ENCODE data around the gene MCU.
A peak's percentile ranks its signal among the peaks of the same experiment; 100 is the strongest.
"Not testable (repeated sequence)": the region's sequence is repeated elsewhere in the genome, so short reads cannot be mapped to it uniquely, and the experiment has no call there.

MCU gene

GRCh38 chr10:72694476-72695369 is 2.8 kb downstream of the MCU start:
- Histone ChIP-seq H3K4me3 (ENCODE audit: low read length in 2 of 2) (peak overlapping the region in 1 of 2 donors; percentile 40), H3K36me3 (ENCODE audit: control insufficient read depth in 2 of 2, insufficient read depth in 2 of 2, low read length in 2 of 2) (no peaks in the 10 kb centered on the region), H3K9ac (ENCODE audit: low read depth in 1 of 2, low read length in 2 of 2) (peak overlapping the region in 1 of 2 donors; percentile 3), H3K27me3 (ENCODE audit: control insufficient read depth in 2 of 2, insufficient read depth in 2 of 2, low read length in 2 of 2) (no peaks in the 10 kb centered on the region), H3K27ac (ENCODE audit: low read depth in 2 of 2, low read length in 2 of 2) (no peak overlapping the region), H3K9me3 (ENCODE audit: control insufficient read depth in 2 of 2, low read length in 2 of 2) (no peaks in the 10 kb centered on the region), H3K4me1 (ENCODE audit: control insufficient read depth in 2 of 2, insufficient read depth in 2 of 2, low read length in 2 of 2) (peaks cover 16 to 27% of the 10 kb centered on the region in 2 donors)

DNA sequence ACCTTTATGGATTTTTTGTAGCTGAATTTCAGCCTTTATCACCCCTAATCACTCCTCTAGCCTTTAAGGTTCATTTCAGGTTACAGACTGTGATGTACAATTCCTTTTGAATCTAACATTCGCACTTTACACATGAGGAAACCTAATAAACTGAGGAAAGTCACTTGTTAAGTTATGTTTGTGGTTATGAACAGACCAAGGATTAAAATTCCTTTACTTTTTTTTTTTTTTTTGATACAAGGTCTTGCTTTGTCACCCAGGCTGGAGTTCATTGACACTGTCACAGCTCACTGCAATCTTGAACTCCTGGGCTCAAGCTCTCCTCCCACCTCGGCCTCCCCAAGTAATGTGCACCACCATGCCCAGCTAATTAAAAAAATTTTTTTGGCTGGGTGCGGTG is 3.6 kb downstream of the MCU start:
- H3K9me3 ChIP-seq (ENCODE audit: control insufficient read depth in 2 of 2, low read length in 2 of 2): no peaks in the 10 kb centered on the region
- H3K27ac ChIP-seq (ENCODE audit: low read depth in 2 of 2, low read length in 2 of 2): no peak overlapping the region
- no peaks in the 10 kb centered on the region for H3K27me3 ChIP-seq (ENCODE audit: control insufficient read depth in 2 of 2, insufficient read depth in 2 of 2, low read length in 2 of 2)
- peak overlapping the region in 1 of 2 donors; percentile 3 for H3K9ac ChIP-seq (ENCODE audit: low read depth in 1 of 2, low read length in 2 of 2)
- H3K4me3 ChIP-seq (ENCODE audit: low read length in 2 of 2): no peak overlapping the region
- no peaks in the 10 kb centered on the region for H3K36me3 ChIP-seq (ENCODE audit: control insufficient read depth in 2 of 2, insufficient read depth in 2 of 2, low read length in 2 of 2)
- peaks cover 16 to 27% of the 10 kb centered on the region in 2 donors for H3K4me1 ChIP-seq (ENCODE audit: control insufficient read depth in 2 of 2, insufficient read depth in 2 of 2, low read length in 2 of 2)

GRCh38 chr10:72697716-72698115 is 5.8 kb downstream of the MCU start:
- Histone ChIP-seq H3K4me1 (ENCODE audit: control insufficient read depth in 2 of 2, insufficient read depth in 2 of 2, low read length in 2 of 2) (peaks cover 16 to 27% of the 10 kb centered on the region in 2 donors), H3K9me3 (ENCODE audit: control insufficient read depth in 2 of 2, low read length in 2 of 2) (no peaks in the 10 kb centered on the region), H3K36me3 (ENCODE audit: control insufficient read depth in 2 of 2, insufficient read depth in 2 of 2, low read length in 2 of 2) (no peaks in the 10 kb centered on the region), H3K4me3 (ENCODE audit: low read length in 2 of 2) (no peak overlapping the region), H3K27me3 (ENCODE audit: control insufficient read depth in 2 of 2, insufficient read depth in 2 of 2, low read length in 2 of 2) (no peaks in the 10 kb centered on the region), H3K9ac (ENCODE audit: low read depth in 1 of 2, low read length in 2 of 2) (no peak overlapping the region), H3K27ac (ENCODE audit: low read depth in 2 of 2, low read length in 2 of 2) (no peak overlapping the region)

DNA sequence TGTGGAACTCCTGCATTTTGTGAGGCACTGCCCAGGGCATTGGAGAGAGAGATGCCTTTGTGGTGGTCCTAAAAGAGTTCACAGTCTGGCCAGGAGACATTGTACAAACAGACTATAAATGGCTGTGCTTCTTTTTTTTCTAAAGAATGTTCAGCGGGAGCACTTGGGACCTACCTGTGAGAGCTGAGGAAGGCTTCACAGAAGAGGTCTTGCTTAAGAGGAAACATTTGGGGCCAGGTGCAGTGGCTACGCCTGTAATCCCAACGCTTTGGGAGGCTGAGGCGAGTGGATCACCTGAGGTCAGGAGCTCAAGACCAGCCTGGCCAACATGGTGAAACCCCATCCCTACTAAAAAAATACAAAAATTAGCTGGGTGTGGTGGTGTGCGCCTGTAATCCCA is 10.5 kb downstream of the MCU start:
- not testable (repeated sequence) for H3K9me3 ChIP-seq (ENCODE audit: control insufficient read depth in 2 of 2, low read length in 2 of 2); H3K36me3 ChIP-seq (ENCODE audit: control insufficient read depth in 2 of 2, insufficient read depth in 2 of 2, low read length in 2 of 2); H3K4me1 ChIP-seq (ENCODE audit: control insufficient read depth in 2 of 2, insufficient read depth in 2 of 2, low read length in 2 of 2); H3K27me3 ChIP-seq (ENCODE audit: control insufficient read depth in 2 of 2, insufficient read depth in 2 of 2, low read length in 2 of 2); H3K27ac ChIP-seq (ENCODE audit: low read depth in 2 of 2, low read length in 2 of 2); H3K9ac ChIP-seq (ENCODE audit: low read depth in 1 of 2, low read length in 2 of 2); H3K4me3 ChIP-seq (ENCODE audit: low read length in 2 of 2)

DNA sequence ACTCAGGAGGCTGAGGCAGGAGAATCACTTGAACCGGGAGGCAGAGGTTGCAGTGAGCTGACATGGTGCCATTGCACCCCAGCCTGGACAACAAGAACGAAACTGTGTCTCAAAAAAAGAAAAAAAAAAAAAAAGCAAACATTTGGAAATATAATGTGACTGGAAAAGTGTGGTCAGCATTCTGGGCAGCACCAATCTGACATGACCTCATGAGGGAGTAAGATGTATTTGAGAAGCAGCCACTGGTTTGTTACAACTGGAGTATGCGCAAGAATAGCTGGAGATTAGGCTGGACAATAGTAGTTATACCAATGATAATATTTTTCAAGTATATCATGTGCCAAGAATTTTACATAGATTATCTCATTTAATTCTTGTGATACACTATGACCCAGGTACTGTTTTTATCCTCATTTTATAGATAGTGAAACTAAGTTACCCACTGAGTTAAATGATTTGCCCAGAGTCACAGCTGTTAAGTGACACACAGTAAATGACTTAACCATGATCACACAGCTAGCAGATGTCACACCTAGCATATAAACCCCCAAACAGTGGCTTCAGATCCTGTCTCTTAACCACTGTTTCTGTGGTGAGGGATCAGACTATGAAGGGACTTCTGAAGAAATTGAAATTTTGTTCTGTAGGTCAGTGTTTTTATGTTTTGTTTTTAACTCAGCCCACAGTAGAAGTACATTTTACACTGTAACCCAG is 11.1 kb downstream of the MCU start:
- Histone ChIP-seq H3K4me1 (ENCODE audit: control insufficient read depth in 2 of 2, insufficient read depth in 2 of 2, low read length in 2 of 2) (peaks cover 0 to 1% of the 10 kb centered on the region in 2 donors), H3K4me3 (ENCODE audit: low read length in 2 of 2) (no peak overlapping the region), H3K9ac (ENCODE audit: low read depth in 1 of 2, low read length in 2 of 2) (no peak overlapping the region), H3K36me3 (ENCODE audit: control insufficient read depth in 2 of 2, insufficient read depth in 2 of 2, low read length in 2 of 2) (no peaks in the 10 kb centered on the region), H3K9me3 (ENCODE audit: control insufficient read depth in 2 of 2, low read length in 2 of 2) (no peaks in the 10 kb centered on the region), H3K27ac (ENCODE audit: low read depth in 2 of 2, low read length in 2 of 2) (no peak overlapping the region), H3K27me3 (ENCODE audit: control insufficient read depth in 2 of 2, insufficient read depth in 2 of 2, low read length in 2 of 2) (no peaks in the 10 kb centered on the region)

DNA sequence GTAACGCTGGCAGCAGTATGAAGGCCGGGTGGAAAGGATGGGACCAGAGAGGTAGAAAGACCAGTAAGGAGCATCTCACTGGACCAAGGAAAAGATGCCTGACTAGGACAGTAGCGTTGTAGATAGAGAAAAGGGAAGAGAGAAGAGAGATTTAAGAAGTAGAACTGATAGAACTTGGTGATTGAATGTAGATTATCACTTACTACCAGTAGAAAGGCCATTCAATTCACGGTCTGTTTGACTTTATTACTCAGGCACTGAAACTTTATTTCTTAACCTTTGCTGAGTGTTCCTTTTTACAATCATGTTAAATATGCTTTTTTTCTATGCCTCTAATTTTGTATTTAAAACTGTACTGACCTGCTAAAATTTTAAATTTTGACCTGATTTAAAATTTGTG is 12.2 kb downstream of the MCU start:
- Histone ChIP-seq H3K27me3 (ENCODE audit: control insufficient read depth in 2 of 2, insufficient read depth in 2 of 2, low read length in 2 of 2) (no peaks in the 10 kb centered on the region), H3K9me3 (ENCODE audit: control insufficient read depth in 2 of 2, low read length in 2 of 2) (no peaks in the 10 kb centered on the region), H3K4me1 (ENCODE audit: control insufficient read depth in 2 of 2, insufficient read depth in 2 of 2, low read length in 2 of 2) (peaks cover 0 to 4% of the 10 kb centered on the region in 2 donors)

DNA sequence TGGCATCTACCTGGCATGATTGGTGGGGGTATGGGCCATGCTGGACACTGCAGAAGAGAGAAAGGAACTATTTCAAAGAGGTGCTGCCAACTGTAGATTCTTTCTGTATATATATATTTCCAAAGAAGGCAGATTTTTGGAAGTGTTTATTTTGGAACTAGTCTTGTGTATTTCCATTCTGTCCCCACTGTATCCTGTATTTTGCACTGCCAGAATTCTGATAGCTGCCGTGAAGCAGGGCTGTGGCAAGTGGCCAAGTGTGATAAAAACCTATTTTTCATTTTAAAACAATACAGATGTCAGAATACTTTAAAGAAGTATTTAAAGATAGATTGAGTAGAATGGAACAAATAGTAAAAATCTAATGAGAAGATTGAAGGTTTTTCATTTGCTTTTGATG is 17.1 kb downstream of the MCU start:
- H3K27ac ChIP-seq (ENCODE audit: low read depth in 2 of 2, low read length in 2 of 2): no peak overlapping the region
- H3K4me3 ChIP-seq (ENCODE audit: low read length in 2 of 2): no peak overlapping the region

More for the DNA sequence above, 12.2 kb downstream of the MCU start:
- Histone ChIP-seq H3K27ac (ENCODE audit: low read depth in 2 of 2, low read length in 2 of 2) (no peak overlapping the region), H3K4me3 (ENCODE audit: low read length in 2 of 2) (no peak overlapping the region), H3K36me3 (ENCODE audit: control insufficient read depth in 2 of 2, insufficient read depth in 2 of 2, low read length in 2 of 2) (no peaks in the 10 kb centered on the region), H3K9ac (ENCODE audit: low read depth in 1 of 2, low read length in 2 of 2) (no peak overlapping the region)

GRCh38 chr10:72712136-72712535 is 20.2 kb downstream of the MCU start:
- H3K36me3 ChIP-seq (ENCODE audit: control insufficient read depth in 2 of 2, insufficient read depth in 2 of 2, low read length in 2 of 2): peaks cover 8 to 13% of the 10 kb centered on the region in 2 donors
- no peak overlapping the region for H3K27ac ChIP-seq (ENCODE audit: low read depth in 2 of 2, low read length in 2 of 2)
- peaks cover 0 to 4% of the 10 kb centered on the region in 2 donors for H3K4me1 ChIP-seq (ENCODE audit: control insufficient read depth in 2 of 2, insufficient read depth in 2 of 2, low read length in 2 of 2)
- H3K9me3 ChIP-seq (ENCODE audit: control insufficient read depth in 2 of 2, low read length in 2 of 2): no peaks in the 10 kb centered on the region
- no peak overlapping the region for H3K4me3 ChIP-seq (ENCODE audit: low read length in 2 of 2)
- H3K9ac ChIP-seq (ENCODE audit: low read depth in 1 of 2, low read length in 2 of 2): no peak overlapping the region
- no peaks in the 10 kb centered on the region for H3K27me3 ChIP-seq (ENCODE audit: control insufficient read depth in 2 of 2, insufficient read depth in 2 of 2, low read length in 2 of 2)

More for the DNA sequence above, 17.1 kb downstream of the MCU start:
- no peaks in the 10 kb centered on the region for H3K27me3 ChIP-seq (ENCODE audit: control insufficient read depth in 2 of 2, insufficient read depth in 2 of 2, low read length in 2 of 2)
- H3K9ac ChIP-seq (ENCODE audit: low read depth in 1 of 2, low read length in 2 of 2): no peak overlapping the region
- H3K4me1 ChIP-seq (ENCODE audit: control insufficient read depth in 2 of 2, insufficient read depth in 2 of 2, low read length in 2 of 2): peaks cover 0 to 4% of the 10 kb centered on the region in 2 donors
- H3K9me3 ChIP-seq (ENCODE audit: control insufficient read depth in 2 of 2, low read length in 2 of 2): no peaks in the 10 kb centered on the region
- no peaks in the 10 kb centered on the region for H3K36me3 ChIP-seq (ENCODE audit: control insufficient read depth in 2 of 2, insufficient read depth in 2 of 2, low read length in 2 of 2)

- Histone ChIP-seq H3K9me3 (ENCODE audit: control insufficient read depth in 2 of 2, low read length in 2 of 2) (no peaks in the 10 kb centered on the region), H3K4me3 (ENCODE audit: low read length in 2 of 2) (no peak overlapping the region), H3K27me3 (ENCODE audit: control insufficient read depth in 2 of 2, insufficient read depth in 2 of 2, low read length in 2 of 2) (no peaks in the 10 kb centered on the region), H3K27ac (ENCODE audit: low read depth in 2 of 2, low read length in 2 of 2) (no peak overlapping the region), H3K9ac (ENCODE audit: low read depth in 1 of 2, low read length in 2 of 2) (no peak overlapping the region), H3K36me3 (ENCODE audit: control insufficient read depth in 2 of 2, insufficient read depth in 2 of 2, low read length in 2 of 2) (peaks cover 15 to 18% of the 10 kb centered on the region in 2 donors), H3K4me1 (ENCODE audit: control insufficient read depth in 2 of 2, insufficient read depth in 2 of 2, low read length in 2 of 2) (no peaks in the 10 kb centered on the region)
Measured at GRCh38 chr10:72719941-72720592, 28.1 kb downstream of the MCU start.
